CD14-positive monocyte (primary cell): Measurements from ENCODE around the gene VIPR1. TPM values are rescaled to one million over a fixed set of nuclear protein-coding genes. Genes with fewer than 3 reads are reported as not detected.

ENCODE experiments used
- DNase-seq, 3 donors: peaks; one replicate each; pipeline ENCODE4 v3.0.0-alpha.2; 2011 to 2022
- H2AFZ ChIP-seq: 2 replicates; pipeline ENCODE4 v1.6.0; 2012; ENCODE audit warnings: mild to moderate bottlenecking, low read depth, low read length, inconsistent platforms; ENCODE audit not compliant: insufficient read depth, poor library complexity, severe bottlenecking
- H3K27ac ChIP-seq, 2 donors: 1 replicate in 1 of 2; 2 replicates in 1 of 2; pipeline ENCODE4 v1.5.1; 2012 to 2013; ENCODE audit warnings: low read length in 2 of 2, control low read depth in 1 of 2, inconsistent platforms in 1 of 2, low read depth in 1 of 2, mild to moderate bottlenecking in 1 of 2
- H3K27me3 ChIP-seq, 2 donors: one replicate each; pipeline versions ENCODE4 v1.6.0 to v1.6.1; 2011 to 2013; ENCODE audit warnings: low read length in 2 of 2; ENCODE audit not compliant: control insufficient read depth in 2 of 2, insufficient read depth in 2 of 2
- H3K36me3 ChIP-seq, 2 donors: replicated peaks in 1 of 2; 1 replicate in 1 of 2; 2 replicates in 1 of 2; pipeline versions ENCODE4 v1.5.1 to v1.6.1; 2012 to 2013; ENCODE audit warnings: low read length in 2 of 2, control low read depth in 1 of 2, inconsistent platforms in 1 of 2, mild to moderate bottlenecking in 1 of 2; ENCODE audit not compliant: insufficient read depth in 2 of 2, control insufficient read depth in 1 of 2
- H3K4me1 ChIP-seq, 2 donors: 1 replicate in 1 of 2; 2 replicates in 1 of 2; pipeline versions ENCODE4 v1.5.1 to v1.6.1; 2012 to 2013; ENCODE audit warnings: low read length in 2 of 2, control low read depth in 1 of 2, inconsistent platforms in 1 of 2, mild to moderate bottlenecking in 1 of 2, moderate library complexity in 1 of 2; ENCODE audit not compliant: insufficient read depth in 2 of 2, control insufficient read depth in 1 of 2
- H3K4me2 ChIP-seq: replicated peaks from 2 replicates; pipeline ENCODE3; 2012; ENCODE audit warnings: low read length, moderate library complexity, mild to moderate bottlenecking; ENCODE audit not compliant: poor library complexity, severe bottlenecking; ENCODE audit errors: extremely low read depth
- H3K4me3 ChIP-seq, 3 experiments: fragments of 200-600 bp in 1 of 3; sonication (generic) in 1 of 3; replicated peaks in 1 of 3; 1 replicate in 2 of 3; 2 replicates in 1 of 3; pipeline ENCODE4 v1.5.1; 2011 to 2013; ENCODE audit warnings: low read length in 3 of 3, mild to moderate bottlenecking in 3 of 3, control low read depth in 2 of 3, low read depth in 2 of 3, inconsistent platforms in 1 of 3, moderate library complexity in 1 of 3
- H3K79me2 ChIP-seq: 2 replicates; pipeline ENCODE4 v1.6.0; 2012; ENCODE audit warnings: mild to moderate bottlenecking, control low read depth, inconsistent platforms, low read length, moderate library complexity; ENCODE audit not compliant: insufficient read depth
- H3K9ac ChIP-seq: 2 replicates; pipeline ENCODE4 v1.6.0; 2017; ENCODE audit warnings: low read length, mild to moderate bottlenecking; ENCODE audit not compliant: insufficient read depth, poor library complexity, severe bottlenecking
- H3K9me3 ChIP-seq, 2 donors: replicated peaks in 1 of 2; 1 replicate in 1 of 2; 2 replicates in 1 of 2; pipeline versions ENCODE4 v1.5.1 to v1.6.1; 2012 to 2013; ENCODE audit warnings: low read length in 2 of 2, control low read depth in 1 of 2; ENCODE audit not compliant: control insufficient read depth in 1 of 2, insufficient read depth in 1 of 2
- H4K20me1 ChIP-seq: 2 replicates; pipeline ENCODE4 v1.6.0; 2012; ENCODE audit warnings: mild to moderate bottlenecking, low read length, control low read depth, moderate library complexity; ENCODE audit not compliant: insufficient read depth
- H3K27ac Mint-ChIP-seq, 7 donors: one replicate each; pipeline ENCODE4 v1.8.0; 2020; ENCODE audit warnings: mild to moderate bottlenecking in 7 of 7, mixed read lengths in 7 of 7, moderate library complexity in 6 of 7, inconsistent platforms in 2 of 7
- H3K27me3 Mint-ChIP-seq, 3 donors: one replicate each; pipeline ENCODE4 v1.8.0; 2021 to 2022; ENCODE audit warnings: low read depth in 3 of 3, mild to moderate bottlenecking in 3 of 3, mixed read lengths in 3 of 3, moderate library complexity in 3 of 3, inconsistent platforms in 1 of 3
- H3K36me3 Mint-ChIP-seq, 2 donors: one replicate each; pipeline ENCODE4 v1.8.0; 2020; ENCODE audit warnings: mixed read lengths in 2 of 2, inconsistent platforms in 1 of 2, mild to moderate bottlenecking in 1 of 2
- H3K4me1 Mint-ChIP-seq: one replicate; pipeline ENCODE4 v1.8.0; 2020; ENCODE audit warnings: mild to moderate bottlenecking, mixed read lengths
- H3K4me3 Mint-ChIP-seq, 2 donors: one replicate each; pipeline ENCODE4 v1.8.0; 2020; ENCODE audit warnings: mild to moderate bottlenecking in 2 of 2, mixed read lengths in 2 of 2, moderate library complexity in 1 of 2
- H3K9me3 Mint-ChIP-seq, 7 donors: one replicate each; pipeline ENCODE4 v1.8.0; 2020 to 2022; ENCODE audit warnings: mixed read lengths in 7 of 7, mild to moderate bottlenecking in 6 of 7, moderate library complexity in 6 of 7, inconsistent platforms in 2 of 7
- WGBS: methylation state at CpG from one replicate; pipeline ENCODE4 v1.1.5; 2013; ENCODE audit warnings: missing lambda C conversion rate; ENCODE audit not compliant: insufficient coverage; 5-methylcytosine and 5-hydroxymethylcytosine counted together
- intact Hi-C, 2 donors: fragments of 100-400 bp; cut with micrococcal nuclease; formaldehyde crosslinking; loops; one replicate each; pipeline versions ENCODE4 v1.15.0 to v1.15.1; 2023
- polyA plus RNA-seq, 3 donors: library from polyadenylated mRNA; depleted of rRNA in 1 of 3; unstranded in 2 of 3; stranded (reverse) in 1 of 3; fragments of 300-500 nt in 2 of 3; fragments of >200 nt in 1 of 3; fragmentation: Illumina TruSeq in 2 of 3; gene quantifications; 1 replicate in 2 of 3; 2 replicates in 1 of 3; pipeline ENCODE4 v1.2.3, GENCODE V29; 2012 to 2021
- TF ChIP-seq, protein P1 (sequence below): fragments of 200-600 bp; IDR thresholded peaks from one replicate; pipeline ENCODE4 v1.8.0; 2022; ENCODE audit warnings: antibody characterized with exemption, mild to moderate bottlenecking

Gene VIPR1
- polyA plus RNA-seq, 3 donors: 15.5 to 80.9 (median 16.0) TPM

DNA sequence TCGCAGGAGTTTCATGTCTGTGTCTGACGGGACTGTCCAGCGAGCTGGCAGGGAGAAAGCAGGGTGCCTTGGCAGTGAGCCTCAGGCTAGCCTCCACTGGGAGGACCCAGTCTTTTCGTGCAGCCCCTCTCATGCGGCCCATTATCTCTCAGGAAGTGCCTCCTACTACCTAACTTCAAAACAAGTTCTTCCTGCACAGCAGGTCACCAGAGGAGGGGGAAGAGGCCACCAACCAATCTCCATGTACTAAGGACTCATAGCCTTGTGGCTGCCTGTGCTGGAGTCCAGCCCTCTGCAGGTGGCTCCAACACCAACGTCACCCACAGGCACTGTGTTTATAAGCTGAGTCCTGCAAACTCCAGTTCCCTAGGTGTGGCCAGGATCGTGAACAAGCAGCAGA is 4.8 kb downstream of the VIPR1 start:
- peaks cover 79% of the 10 kb centered on the region for H3K4me1 Mint-ChIP-seq
- DNase-seq: no peak
- H3K4me3 ChIP-seq: peak overlapping the region in 1 of 3 experiments; percentile 51

DNA sequence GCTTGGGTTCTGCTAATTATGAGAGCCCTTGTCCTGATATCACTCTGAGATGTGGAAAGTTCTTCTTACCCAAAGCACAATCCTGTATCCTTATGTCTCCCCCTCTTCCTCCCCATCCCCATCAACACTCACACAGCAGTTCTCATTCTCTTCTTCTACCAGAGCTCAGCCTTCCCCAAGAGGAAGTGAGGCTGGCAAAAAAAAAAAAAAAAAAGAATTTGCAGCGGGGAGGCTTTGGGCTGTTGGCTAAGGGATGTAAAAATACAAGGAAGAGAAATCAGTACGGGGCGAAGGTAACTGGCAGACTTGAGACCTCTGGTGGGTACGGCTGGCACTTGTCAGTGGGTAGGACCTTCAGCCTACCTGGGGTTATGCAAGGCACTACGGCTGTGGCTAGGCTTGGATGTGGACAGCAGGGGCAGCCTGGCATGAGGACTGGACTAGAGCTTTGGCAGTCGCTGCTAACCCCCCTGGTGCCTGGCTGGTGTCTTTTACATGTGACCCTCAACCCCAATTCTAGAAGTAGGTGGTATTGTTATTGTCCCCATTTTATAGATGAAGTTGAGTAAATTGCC is 5.4 kb downstream of the VIPR1 start:
- Mint-ChIP-seq H3K4me3 (peak overlapping the region; percentile 54 to 64), H3K4me1 (peaks cover 78% of the 10 kb centered on the region), H3K27me3 (peaks cover 0 to 6% (median 6%) of the 10 kb centered on the region in 3 donors), H3K36me3 (peaks cover 33 to 55% of the 10 kb centered on the region in 2 donors), H3K27ac (peak overlapping the region in 4 of 7 donors; percentile 9 to 79 (median 70)), H3K9me3 (no peaks in the 10 kb centered on the region)
- intact Hi-C loops: no loop called here
- peak overlapping the region in 1 of 3 experiments; percentile 51 for H3K4me3 ChIP-seq
- H4K20me1 ChIP-seq: peaks cover 78% of the 10 kb centered on the region
- WGBS: no CpG with 5 or more reads among the region's 6 CpGs
- H3K36me3 ChIP-seq: peaks cover 0 to 13% of the 10 kb centered on the region in 2 donors
- peaks cover 72 to 83% of the 10 kb centered on the region in 2 donors for H3K4me1 ChIP-seq
- no peaks in the 10 kb centered on the region for H3K27me3 ChIP-seq
- TF ChIP-seq, protein P1, sequence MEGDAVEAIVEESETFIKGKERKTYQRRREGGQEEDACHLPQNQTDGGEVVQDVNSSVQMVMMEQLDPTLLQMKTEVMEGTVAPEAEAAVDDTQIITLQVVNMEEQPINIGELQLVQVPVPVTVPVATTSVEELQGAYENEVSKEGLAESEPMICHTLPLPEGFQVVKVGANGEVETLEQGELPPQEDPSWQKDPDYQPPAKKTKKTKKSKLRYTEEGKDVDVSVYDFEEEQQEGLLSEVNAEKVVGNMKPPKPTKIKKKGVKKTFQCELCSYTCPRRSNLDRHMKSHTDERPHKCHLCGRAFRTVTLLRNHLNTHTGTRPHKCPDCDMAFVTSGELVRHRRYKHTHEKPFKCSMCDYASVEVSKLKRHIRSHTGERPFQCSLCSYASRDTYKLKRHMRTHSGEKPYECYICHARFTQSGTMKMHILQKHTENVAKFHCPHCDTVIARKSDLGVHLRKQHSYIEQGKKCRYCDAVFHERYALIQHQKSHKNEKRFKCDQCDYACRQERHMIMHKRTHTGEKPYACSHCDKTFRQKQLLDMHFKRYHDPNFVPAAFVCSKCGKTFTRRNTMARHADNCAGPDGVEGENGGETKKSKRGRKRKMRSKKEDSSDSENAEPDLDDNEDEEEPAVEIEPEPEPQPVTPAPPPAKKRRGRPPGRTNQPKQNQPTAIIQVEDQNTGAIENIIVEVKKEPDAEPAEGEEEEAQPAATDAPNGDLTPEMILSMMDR: no peak
- no peak overlapping the region for H3K9ac ChIP-seq
- no peak overlapping the region for H2AFZ ChIP-seq
- peaks cover 24% of the 10 kb centered on the region for H3K79me2 ChIP-seq
- no peaks in the 10 kb centered on the region for H3K9me3 ChIP-seq
- no peak overlapping the region for H3K27ac ChIP-seq
- peak overlapping the region; percentile 65 for H3K4me2 ChIP-seq
- DNase-seq: no peak

More for the DNA sequence above, 4.8 kb downstream of the VIPR1 start:
- H3K27me3 Mint-ChIP-seq: peaks cover 0 to 7% (median 6%) of the 10 kb centered on the region in 3 donors
- intact Hi-C loops: no loop called here
- Histone ChIP-seq H3K27ac (no peak overlapping the region), H3K36me3 (peaks cover 0 to 7% of the 10 kb centered on the region in 2 donors), H3K27me3 (no peaks in the 10 kb centered on the region), H3K4me2 (no peak overlapping the region), H3K9ac (no peak overlapping the region), H2AFZ (no peak overlapping the region), H3K4me1 (peaks cover 74 to 87% of the 10 kb centered on the region in 2 donors), H3K79me2 (peaks cover 26% of the 10 kb centered on the region), H3K9me3 (no peaks in the 10 kb centered on the region), H4K20me1 (peaks cover 72% of the 10 kb centered on the region)
- H3K36me3 Mint-ChIP-seq: peaks cover 28 to 49% of the 10 kb centered on the region in 2 donors
- no peak overlapping the region for H3K27ac Mint-ChIP-seq
- TF ChIP-seq, protein P1: no peak
- no peak overlapping the region for H3K4me3 Mint-ChIP-seq
- WGBS: 100% methylated on average over 3 of the region's 7 CpGs
- no peaks in the 10 kb centered on the region for H3K9me3 Mint-ChIP-seq
